Myocyte (in vitro differentiated cells): ENCODE results near the gene LAMA2. TPM values are rescaled to one million over a fixed set of nuclear protein-coding genes. Genes with fewer than 3 reads are reported as not detected.
A peak's percentile ranks its signal among the peaks of the same experiment; 100 is the strongest.

Source experiments
- DNase-seq: peaks from one replicate; pipeline ENCODE4 v3.0.0-alpha.2; 2012; ENCODE audit warnings: low read depth
- total RNA-seq: library from RNA; depleted of rRNA; stranded (reverse); fragments of >200 nt; gene quantifications from 2 replicates; pipeline ENCODE4 v1.2.3, GENCODE V29; 2014

LAMA2 gene
- total RNA-seq, 1 donor from 2014 or later = 137 TPM

GRCh38 chr6:129432738-129433137 lies 549.8 kb downstream of the LAMA2 start:
- no peak for DNase-seq

DNA sequence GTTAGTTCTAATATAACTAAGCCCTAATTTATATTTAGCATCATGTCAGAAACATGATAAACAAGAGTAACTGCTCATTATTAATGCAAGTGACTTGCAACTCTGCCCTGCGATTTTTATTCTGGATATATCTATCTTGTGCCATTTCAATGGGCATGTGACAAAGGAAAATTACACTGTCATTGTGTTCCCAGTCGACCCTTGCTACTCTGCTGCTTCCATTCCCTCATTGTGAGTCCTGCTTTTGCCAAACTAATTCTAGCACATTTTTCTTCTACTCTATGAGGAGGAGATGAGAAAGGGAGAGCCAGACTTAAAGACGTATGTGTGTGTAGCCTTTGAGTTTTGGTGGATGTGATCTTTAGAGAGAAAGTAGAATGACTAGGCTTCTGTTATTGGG lies 551.2 kb downstream of the LAMA2 start:
- no peak for DNase-seq

DNA sequence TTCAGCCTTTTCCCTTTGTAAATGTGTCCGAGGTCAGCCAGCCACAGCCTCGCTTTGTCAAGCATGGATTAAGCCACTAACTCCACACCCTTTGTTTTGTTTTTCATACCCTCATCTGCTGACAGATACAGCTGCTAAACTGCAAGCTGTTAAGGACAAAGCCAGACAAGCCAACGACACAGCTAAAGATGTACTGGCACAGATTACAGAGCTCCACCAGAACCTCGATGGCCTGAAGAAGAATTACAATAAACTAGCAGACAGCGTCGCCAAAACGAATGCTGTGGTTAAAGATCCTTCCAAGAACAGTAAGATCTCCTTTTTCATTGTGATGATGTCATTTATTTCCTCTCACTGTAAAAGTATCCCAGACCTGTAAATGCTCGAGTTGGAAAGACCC lies 557.8 kb downstream of the LAMA2 start:
- DNase-seq = peak; percentile 28

- no peak for DNase-seq
These were observed 561.7 kb downstream of the LAMA2 start for GRCh38 chr6:129444683-129445082.

- no peak for DNase-seq
These were observed 563.6 kb downstream of the LAMA2 start for GRCh38 chr6:129446272-129447197.

DNA sequence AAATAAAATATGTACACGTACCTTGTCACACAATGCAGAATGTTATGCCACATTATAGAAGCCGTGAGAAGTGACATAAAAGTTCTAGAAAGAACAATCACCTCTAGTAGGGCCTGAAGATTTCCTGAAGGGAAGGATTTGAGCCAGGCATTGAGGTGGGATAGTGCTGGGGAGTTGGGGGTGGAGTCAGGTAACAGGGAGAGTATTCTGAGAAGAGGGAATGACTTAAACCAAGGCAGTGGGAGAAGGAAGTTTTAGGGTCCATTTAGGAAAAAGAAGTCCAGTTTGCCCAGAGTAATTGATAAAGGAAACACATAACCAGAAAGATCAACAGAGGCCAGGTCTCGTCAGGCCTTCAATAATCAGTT lies 564.2 kb downstream of the LAMA2 start:
- DNase-seq = no peak

DNA sequence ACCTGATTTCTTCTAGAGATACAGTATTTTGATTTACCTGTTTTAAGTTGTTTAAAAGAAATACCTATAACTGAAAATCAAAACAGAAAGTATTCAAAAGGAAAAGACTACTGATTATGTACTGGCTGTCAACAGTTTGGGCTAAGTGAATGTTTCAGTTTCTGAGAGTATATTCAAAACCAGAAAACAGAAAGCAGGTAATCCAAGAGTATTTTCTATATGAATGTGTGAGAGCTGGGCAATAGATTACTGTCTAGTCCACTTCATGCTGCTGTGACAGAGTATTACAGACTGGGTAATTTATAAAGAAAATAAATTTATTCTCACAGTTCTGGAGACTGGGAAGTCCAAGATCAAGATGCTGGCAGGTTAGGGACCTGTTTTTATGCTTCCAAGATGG lies 566.0 kb downstream of the LAMA2 start:
- DNase-seq = no peak

- DNase-seq = peak; percentile 18
These were observed 568.2 kb downstream of the LAMA2 start for GRCh38 chr6:129451187-129451586.

DNA sequence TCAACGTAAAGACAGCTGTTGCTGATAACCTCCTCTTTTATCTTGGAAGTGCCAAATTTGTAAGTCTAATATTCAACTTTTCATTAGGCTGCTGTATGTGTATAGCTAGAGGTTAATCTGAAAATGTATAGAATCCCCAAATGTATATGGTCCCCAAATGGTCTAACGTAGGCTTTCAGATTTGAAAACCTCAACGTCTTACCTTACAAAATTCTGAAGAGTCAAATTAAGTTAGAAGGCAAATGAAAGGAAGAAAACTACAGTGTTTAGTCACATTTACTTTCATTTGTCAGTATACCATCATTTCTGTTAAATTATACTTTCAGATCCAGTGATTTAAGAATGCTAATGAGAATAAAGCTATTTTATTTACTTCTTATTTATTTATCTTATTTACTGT lies 570.1 kb downstream of the LAMA2 start:
- DNase-seq = no peak

DNA sequence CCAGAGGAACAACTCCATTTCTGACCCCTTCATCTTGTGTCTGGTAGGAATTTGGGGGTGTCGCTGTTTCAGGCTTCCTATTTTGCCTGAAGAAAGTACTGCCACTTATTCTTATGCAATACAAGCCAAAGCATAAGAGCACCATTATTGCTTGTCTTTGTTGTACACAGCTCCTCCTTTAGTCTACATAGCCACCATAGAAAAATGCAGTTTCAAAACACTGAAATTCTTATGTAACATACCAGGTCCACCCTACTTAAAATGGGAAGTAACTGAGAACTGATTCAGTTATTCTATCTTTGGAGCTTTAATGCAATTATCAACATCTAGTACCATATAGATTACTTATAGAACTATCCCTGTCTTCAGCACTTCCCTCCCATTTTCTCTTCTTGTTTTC lies 571.5 kb downstream of the LAMA2 start:
- DNase-seq = no peak

DNA sequence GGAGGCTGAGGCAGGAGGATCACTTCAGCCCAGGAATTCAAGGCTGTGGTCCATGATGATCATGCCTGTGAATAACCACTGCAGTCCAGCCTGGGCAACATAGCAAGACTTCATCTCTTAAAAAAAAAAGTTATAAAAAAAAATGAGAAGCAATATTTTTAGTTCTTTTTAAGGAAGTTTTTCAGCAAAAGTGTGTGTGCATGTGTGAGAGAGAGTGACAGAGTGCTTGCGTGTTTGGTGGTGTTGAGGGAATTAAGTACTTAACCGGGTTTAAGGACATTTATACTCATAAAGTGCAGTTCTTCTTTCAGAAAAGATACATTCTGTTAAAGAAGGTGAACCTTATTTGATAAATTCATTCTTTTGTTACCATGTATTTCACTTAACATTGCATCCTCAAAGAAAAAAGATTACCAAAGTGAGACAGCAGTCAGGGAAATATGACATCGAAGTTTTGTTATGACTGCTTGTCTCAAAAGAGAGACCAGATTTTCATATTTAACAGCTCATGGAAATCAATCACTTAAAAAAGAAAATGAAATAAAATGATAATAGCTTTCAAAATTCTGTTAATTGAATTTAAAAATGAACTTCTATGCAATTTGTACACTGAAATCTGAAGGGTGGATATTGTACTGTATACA lies 572.3 kb downstream of the LAMA2 start:
- no peak for DNase-seq

DNA sequence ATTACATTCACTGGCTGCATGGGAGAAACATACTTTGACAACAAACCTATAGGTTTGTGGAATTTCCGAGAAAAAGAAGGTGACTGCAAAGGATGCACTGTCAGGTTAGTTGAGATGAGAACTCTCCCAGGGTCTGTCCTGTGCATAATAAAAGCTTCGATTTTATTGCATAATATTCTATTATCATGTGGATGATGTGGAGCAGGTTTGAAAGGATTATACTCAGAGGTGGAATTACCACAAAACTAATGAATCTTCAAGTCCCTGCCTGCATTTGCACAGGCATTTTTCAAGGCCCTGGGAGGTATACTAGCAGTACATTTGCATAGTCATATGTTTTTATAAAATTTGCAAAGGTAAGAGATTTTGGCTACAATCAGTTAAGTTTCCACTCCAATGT lies 577.3 kb downstream of the LAMA2 start:
- DNase-seq = no peak

DNA sequence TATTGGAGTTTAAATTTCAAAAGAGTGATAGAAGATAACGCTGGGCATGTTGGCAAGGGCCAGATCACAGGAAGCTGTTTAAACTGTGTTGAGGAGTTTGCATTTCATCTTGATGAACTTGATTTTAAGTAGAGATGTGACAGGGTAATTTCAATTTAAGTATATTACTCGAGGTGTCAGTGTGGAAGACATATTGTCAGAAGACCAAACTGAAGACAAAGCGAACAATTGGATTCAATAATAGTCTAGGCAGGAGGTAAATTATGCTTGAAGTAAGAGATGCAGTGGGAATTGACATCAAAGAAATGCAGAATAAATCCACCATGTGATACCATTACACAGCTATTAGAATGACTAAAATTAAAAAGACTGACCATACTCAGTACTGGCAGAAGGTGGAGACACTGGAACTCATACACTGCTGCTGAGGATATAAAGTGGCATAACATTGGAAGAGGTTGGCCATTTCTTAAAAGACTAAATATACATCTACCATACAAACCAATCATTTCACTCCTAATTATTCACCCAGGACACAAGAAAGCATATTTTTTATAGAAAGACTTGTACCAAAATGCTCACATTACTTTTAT lies 586.2 kb downstream of the LAMA2 start:
- DNase-seq = no peak

DNA sequence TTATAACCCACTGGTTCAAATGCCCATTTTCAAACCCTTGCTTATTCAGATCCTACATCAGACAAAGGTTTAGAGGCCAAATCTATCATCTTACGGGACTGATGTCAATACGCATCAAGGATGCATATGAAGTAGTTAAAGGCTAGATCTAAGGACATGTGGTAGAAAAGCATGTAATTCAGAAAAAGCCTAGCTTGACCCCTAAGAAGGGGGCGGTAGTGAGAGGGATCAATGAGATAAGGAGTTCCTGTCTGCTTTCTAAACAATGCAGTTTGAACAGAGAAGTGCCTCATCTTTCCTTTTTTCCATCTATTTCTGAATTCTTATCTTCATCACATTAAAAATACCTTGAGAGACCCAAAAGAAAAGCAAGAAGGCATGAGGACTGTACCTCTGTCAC lies 589.3 kb downstream of the LAMA2 start:
- no peak for DNase-seq

DNA sequence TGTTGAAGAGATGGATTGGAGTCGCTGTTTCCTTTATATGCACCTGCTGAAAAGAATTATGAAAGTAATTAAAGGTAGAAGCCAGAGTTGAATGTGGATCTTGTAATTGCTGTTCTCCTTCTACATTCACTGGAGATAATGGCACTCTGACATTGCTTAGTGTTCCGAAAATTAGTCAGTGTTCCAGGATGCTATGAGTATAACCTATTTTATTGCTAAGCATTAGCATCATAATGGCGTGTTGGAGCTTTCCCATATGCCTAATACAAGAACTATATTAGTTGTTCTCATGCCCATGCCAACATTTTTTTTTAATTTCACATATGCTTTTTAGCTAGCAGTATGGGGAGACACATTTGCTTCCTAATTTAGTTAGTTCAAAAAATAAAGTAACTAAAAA lies 590.6 kb downstream of the LAMA2 start:
- no peak for DNase-seq

DNA sequence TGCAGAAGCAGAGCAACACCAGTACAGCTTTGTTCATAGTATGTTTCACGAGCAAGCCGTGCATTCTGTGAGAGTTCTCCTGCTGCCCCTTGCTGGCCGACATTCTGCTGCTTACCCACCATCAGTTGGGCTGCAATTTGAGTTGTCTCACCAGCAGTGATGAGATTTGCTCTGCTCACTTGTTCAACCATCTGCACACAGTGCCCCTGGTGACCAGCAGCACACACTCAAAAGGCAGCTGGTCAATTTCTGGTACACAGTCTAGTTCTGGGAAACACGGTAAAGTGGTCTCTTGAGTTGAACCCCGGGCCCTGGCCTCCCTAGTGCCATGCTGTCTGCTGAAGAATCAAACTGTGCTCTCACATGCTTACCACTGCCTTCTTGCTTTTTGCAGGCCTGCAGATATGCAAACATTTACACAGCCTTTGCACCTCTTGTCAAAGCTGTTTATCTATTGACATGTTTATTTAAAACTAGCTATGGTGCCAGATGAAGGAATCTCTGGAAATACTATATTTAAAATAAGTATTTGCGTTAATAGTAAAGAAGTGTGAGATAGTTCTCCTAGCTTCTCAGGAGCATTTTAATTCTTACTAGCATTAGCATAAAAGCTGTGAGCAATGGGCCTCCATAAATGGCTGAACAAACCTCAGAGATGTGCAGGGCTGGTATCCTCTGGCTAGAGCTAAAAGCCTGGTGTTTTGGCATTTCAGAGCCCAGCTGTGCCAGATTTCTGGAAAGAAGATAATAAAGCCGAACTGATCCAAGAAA lies 592.7 kb downstream of the LAMA2 start:
- DNase-seq = no peak

- DNase-seq = no peak
These were observed 593.3 kb downstream of the LAMA2 start for GRCh38 chr6:129476248-129476564.

DNA sequence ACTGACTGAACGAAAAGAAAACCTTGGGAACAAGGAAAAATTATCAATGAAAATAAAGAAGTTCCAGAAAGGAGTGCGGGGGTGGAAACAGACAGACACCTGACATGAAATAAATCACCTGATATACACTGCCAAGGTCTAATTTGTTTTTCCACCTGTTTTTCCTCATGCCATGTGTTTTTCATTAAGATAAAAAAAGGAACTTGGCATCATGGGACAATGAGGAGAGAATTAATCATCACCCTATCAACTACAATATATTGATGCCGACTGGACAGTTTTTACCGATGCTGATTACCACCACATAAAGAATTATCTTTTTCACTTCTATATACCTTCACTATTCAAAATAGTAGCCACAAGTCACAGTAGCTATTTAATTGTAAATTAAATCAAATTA lies 593.9 kb downstream of the LAMA2 start:
- peak; percentile 56 for DNase-seq

DNA sequence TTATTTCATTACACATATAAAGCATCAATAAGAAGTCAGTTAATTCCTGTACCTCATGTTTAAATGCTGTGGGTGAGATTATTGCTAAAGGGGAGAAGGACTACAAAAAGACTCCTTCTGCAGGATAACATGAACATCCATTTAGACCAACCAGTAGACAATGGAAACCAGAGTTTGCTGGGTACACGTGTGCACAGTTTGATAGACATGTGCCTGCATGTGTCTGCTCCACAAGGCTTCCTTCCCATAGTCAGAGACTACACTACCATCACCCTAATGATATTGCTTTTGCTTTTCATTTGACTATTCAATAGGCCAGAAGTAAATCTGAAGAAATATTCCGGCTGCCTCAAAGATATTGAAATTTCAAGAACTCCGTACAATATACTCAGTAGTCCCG lies 595.4 kb downstream of the LAMA2 start:
- no peak for DNase-seq

GRCh38 chr6:129481706-129482105 lies 598.8 kb downstream of the LAMA2 start:
- DNase-seq = no peak

- DNase-seq = peak; percentile 84
These were observed 602.8 kb downstream of the LAMA2 start for GRCh38 chr6:129485746-129486145.

GRCh38 chr6:129486327-129486726 lies 603.4 kb downstream of the LAMA2 start:
- no peak for DNase-seq
